Panc1 (cell line): ENCODE data around the gene LCOR.

Source experiments
- POLR2AphosphoS5 ChIP-seq: IDR thresholded peaks from 2 replicates; pipeline ENCODE4 v1.6.1; 2012; ENCODE audit warnings: mild to moderate bottlenecking, low read depth, low read length, moderate library complexity
- TF ChIP-seq, protein P1 (sequence below): fragments of 450-650 bp; IDR thresholded peaks from 2 replicates; pipeline ENCODE4 v1.5.1; 2017; ENCODE audit warnings: mild to moderate bottlenecking

GRCh38 chr10:96890172-96890513 is 58.0 kb downstream of the LCOR start:
- TF ChIP-seq POLR2AphosphoS5 = no peak
- TF ChIP-seq, protein P1, sequence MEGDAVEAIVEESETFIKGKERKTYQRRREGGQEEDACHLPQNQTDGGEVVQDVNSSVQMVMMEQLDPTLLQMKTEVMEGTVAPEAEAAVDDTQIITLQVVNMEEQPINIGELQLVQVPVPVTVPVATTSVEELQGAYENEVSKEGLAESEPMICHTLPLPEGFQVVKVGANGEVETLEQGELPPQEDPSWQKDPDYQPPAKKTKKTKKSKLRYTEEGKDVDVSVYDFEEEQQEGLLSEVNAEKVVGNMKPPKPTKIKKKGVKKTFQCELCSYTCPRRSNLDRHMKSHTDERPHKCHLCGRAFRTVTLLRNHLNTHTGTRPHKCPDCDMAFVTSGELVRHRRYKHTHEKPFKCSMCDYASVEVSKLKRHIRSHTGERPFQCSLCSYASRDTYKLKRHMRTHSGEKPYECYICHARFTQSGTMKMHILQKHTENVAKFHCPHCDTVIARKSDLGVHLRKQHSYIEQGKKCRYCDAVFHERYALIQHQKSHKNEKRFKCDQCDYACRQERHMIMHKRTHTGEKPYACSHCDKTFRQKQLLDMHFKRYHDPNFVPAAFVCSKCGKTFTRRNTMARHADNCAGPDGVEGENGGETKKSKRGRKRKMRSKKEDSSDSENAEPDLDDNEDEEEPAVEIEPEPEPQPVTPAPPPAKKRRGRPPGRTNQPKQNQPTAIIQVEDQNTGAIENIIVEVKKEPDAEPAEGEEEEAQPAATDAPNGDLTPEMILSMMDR = no peak
